ENCODE measurements around the gene OPN3. TPM values are rescaled to one million over a fixed set of nuclear protein-coding genes. Genes with fewer than 3 reads are reported as not detected.

OPN3 gene
- total and polyA plus RNA-seq, 2 of the 4 experiments (the other 2 are of a cell fraction): 16.4 to 21.9 TPM

DNA sequence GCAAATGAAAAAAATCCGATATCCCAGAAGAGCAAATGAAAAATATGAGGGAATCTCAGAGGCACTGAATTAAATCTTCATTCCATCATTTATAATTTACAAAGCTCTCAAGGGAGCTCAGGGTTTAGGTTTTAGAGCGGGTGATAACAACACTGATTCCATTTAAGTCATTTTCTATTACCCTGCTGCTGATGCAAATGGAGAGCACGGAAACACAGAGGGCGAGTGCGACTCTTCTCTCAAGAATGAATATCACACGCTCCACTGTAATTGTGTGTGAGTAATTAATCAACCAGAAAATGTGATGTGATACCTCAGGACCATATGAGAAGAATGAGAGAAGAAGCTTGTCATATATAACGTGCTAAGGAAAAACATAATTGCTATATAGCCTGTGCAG, 22.7 kb downstream of the OPN3 start:
- H3K9me3 ChIP-seq (ENCODE audit: control insufficient read depth, insufficient read depth, low read length): no peaks in the 10 kb centered on the region
- H3K4me2 ChIP-seq (ENCODE audit: low read depth, low read length): no peak overlapping the region
- no peak overlapping the region for H2BK20ac ChIP-seq (ENCODE audit: low read depth, low read length)
- no peak overlapping the region for H2AK5ac ChIP-seq (ENCODE audit: low read depth, low read length)
- DNase-seq (no peak), ATAC-seq (ENCODE audit: low read depth) (no peak)
- 89% methylated on average over 3 of the region's 7 CpGs; no CpG with 5 or more reads in 1 of the 2 experiments for WGBS, 2 experiments (ENCODE audit: extremely low coverage in 2 of 2, insufficient read length in 1 of 2)
- peaks cover 3% of the 10 kb centered on the region; the same call in 1 of the 2 replicates for H3K9me1 ChIP-seq (ENCODE audit: insufficient read depth, low read length)
- H3K27ac ChIP-seq (ENCODE audit: insufficient read depth, low read length): no peak overlapping the region
- in situ Hi-C loops (cut with MboI; ENCODE audit: low sequenced_read_pairs) (loop anchor here (25.0 kb wide), 1 partner anchor 1695 kb away; no protein-coding TSS in a partner anchor), dilution Hi-C loops (cut with HindIII; ENCODE audit: low sequenced_read_pairs, unreplicated experiment) (no loop called here), intact Hi-C loops (cut with micrococcal nuclease) (no loop called here)
- peaks cover 3% of the 10 kb centered on the region for H3K4me1 ChIP-seq (ENCODE audit: control insufficient read depth, insufficient read depth, low read length)
- no TSS peak for BruUV-seq (replicated peaks)
- no peak overlapping the region for H3K9ac ChIP-seq (ENCODE audit: low read depth, low read length)
- H3K27me3 ChIP-seq (ENCODE audit: control insufficient read depth, insufficient read depth, low read length): no peaks in the 10 kb centered on the region
- H4K8ac ChIP-seq (ENCODE audit: low read depth in 2 of 2, low read length in 2 of 2): no peak overlapping the region
- H2BK120ac ChIP-seq (ENCODE audit: low read depth, low read length): no peak overlapping the region
- H2BK15ac ChIP-seq (ENCODE audit: low read depth, low read length): no peak overlapping the region
- H3K4me3 ChIP-seq (ENCODE audit: insufficient read depth, low read depth, low read length): no peak overlapping the region
- H4K5ac ChIP-seq (ENCODE audit: low read depth, low read length): no peak overlapping the region
- no peak overlapping the region for H3K56ac ChIP-seq (ENCODE audit: extremely low read depth, insufficient read depth, low read length)
- ChIA-PET CTCF (interaction anchor here (1.5 kb wide), 1 partner anchor 217 kb away, joined by 3 read pairs; no protein-coding TSS in a partner anchor), POLR2A (ENCODE audit: unreplicated experiment) (no interaction called here)
- H4K20me1 ChIP-seq (ENCODE audit: insufficient read depth, low read length): no peaks in the 10 kb centered on the region
- H2AFZ ChIP-seq (replicated peaks; ENCODE audit: low read length, poor library complexity): no peak overlapping the region
- no peak overlapping the region for H3K23ac ChIP-seq (ENCODE audit: low read depth, low read length)
- H2AK9ac ChIP-seq (replicated peaks; ENCODE audit: low read depth, low read length, poor library complexity): no peak overlapping the region
- H3K4ac ChIP-seq (ENCODE audit: low read depth, low read length): no peak overlapping the region
- no peak overlapping the region for H2BK5ac ChIP-seq (ENCODE audit: low read depth, low read length, poor library complexity, severe bottlenecking)
- H3K79me1 ChIP-seq (ENCODE audit: low read depth in 1 of 2, low read length in 2 of 2): 0 out of 4 replicates have a peak, but pooled peaks cover 0 to 1% of the 10 kb centered on the region in 2 experiments
- TF ChIP-seq BHLHE40 (IDR thresholded peaks at IDR 0.05; ENCODE audit: low read depth, low read length) (no peak), CHD1 (IDR thresholded peaks at IDR 0.05; ENCODE audit: low read depth, low read length) (no peak), SMC3 (IDR thresholded peaks at IDR 0.05; ENCODE audit: low read depth, low read length) (no peak), MXI1 (IDR thresholded peaks at IDR 0.05; ENCODE audit: borderline replicate concordance, low read depth, low read length) (no peak), RCOR1 (IDR thresholded peaks at IDR 0.05; ENCODE audit: insufficient replicate concordance, low read length) (no peak), ELK1 (IDR thresholded peaks at IDR 0.05; ENCODE audit: borderline replicate concordance, low read depth, low read length) (no peak), CTCF (conservative IDR thresholded peaks at IDR 0.05; ENCODE audit: low read depth, low read length) (no peak), FOS (IDR thresholded peaks at IDR 0.05; ENCODE audit: low read depth, low read length) (no peak), MAFK (IDR thresholded peaks at IDR 0.05; ENCODE audit: low read depth, low read length) (no peak), MAZ (IDR thresholded peaks at IDR 0.05; ENCODE audit: borderline replicate concordance, low read depth, low read length) (no peak), RAD21 (IDR thresholded peaks at IDR 0.05; ENCODE audit: low read length) (no peak), POLR2A (IDR thresholded peaks at IDR 0.05; ENCODE audit: low read depth, low read length) (no peak), CEBPB (IDR thresholded peaks at IDR 0.05; ENCODE audit: low read depth, low read length) (no peak), RFX5 (IDR thresholded peaks at IDR 0.05; ENCODE audit: low read depth, low read length) (no peak), NFE2L2 (IDR thresholded peaks at IDR 0.05; ENCODE audit: low read depth, low read length) (no peak)
- TF ChIP-seq, protein P1, sequence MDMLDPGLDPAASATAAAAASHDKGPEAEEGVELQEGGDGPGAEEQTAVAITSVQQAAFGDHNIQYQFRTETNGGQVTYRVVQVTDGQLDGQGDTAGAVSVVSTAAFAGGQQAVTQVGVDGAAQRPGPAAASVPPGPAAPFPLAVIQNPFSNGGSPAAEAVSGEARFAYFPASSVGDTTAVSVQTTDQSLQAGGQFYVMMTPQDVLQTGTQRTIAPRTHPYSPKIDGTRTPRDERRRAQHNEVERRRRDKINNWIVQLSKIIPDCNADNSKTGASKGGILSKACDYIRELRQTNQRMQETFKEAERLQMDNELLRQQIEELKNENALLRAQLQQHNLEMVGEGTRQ (IDR thresholded peaks at IDR 0.05; ENCODE audit: low read depth, low read length): no peak
- H4K91ac ChIP-seq (ENCODE audit: insufficient read depth, low read depth, low read length): no peak overlapping the region
- peaks cover 2% of the 10 kb centered on the region; the same call in 1 of the 2 replicates for H3K36me3 ChIP-seq (ENCODE audit: control insufficient read depth, insufficient read depth, low read length)
- no peak overlapping the region for H3K18ac ChIP-seq (ENCODE audit: low read depth, low read length)
- H3K14ac ChIP-seq (replicated peaks; ENCODE audit: low read depth, low read length): no peak overlapping the region

Measured in IMR-90 (cell line).